ACHN (cell line): ENCODE measurements around the gene PEPD.

ENCODE experiments used
- DNase-seq: peaks from one replicate; pipeline ENCODE4 v3.0.0-alpha.2; 2015
- in situ Hi-C: cut with HindIII; loops from 2 replicates; pipeline ENCODE4 v1.10.0; 2017; ENCODE audit warnings: low sequenced_read_pairs, low pct_ligation_motif_present, low pct_unique_long_range_greater_than_20kb

PEPD gene

GRCh38 chr19:33421368-33421767, 100.2 kb downstream of the PEPD start:
- no peak for DNase-seq
- in situ Hi-C loops, result no loop called here

GRCh38 chr19:33420821-33421220, 100.8 kb downstream of the PEPD start:
- no peak for DNase-seq
- in situ Hi-C loops, result no loop called here

- DNase-seq, result no peak
- in situ Hi-C loops, result no loop called here
Measured at GRCh38 chr19:33419788-33420130, 101.8 kb downstream of the PEPD start.

GRCh38 chr19:33418871-33419787, 102.5 kb downstream of the PEPD start:
- in situ Hi-C loops, result no loop called here
- no peak for DNase-seq

GRCh38 chr19:33418461-33418860, 103.1 kb downstream of the PEPD start:
- no peak for DNase-seq
- in situ Hi-C loops, result no loop called here

GRCh38 chr19:33417751-33418150, 103.8 kb downstream of the PEPD start:
- in situ Hi-C loops, result no loop called here
- DNase-seq, result no peak

GRCh38 chr19:33416307-33417215, 105.0 kb downstream of the PEPD start:
- in situ Hi-C loops, result no loop called here
- peak; percentile 51 for DNase-seq

- in situ Hi-C loops, result no loop called here
- no peak for DNase-seq
Measured at GRCh38 chr19:33414667-33415605, 106.7 kb downstream of the PEPD start.

- in situ Hi-C loops, result no loop called here
- no peak for DNase-seq
Measured at GRCh38 chr19:33413868-33414666, 107.5 kb downstream of the PEPD start.

GRCh38 chr19:33413426-33413725, 108.2 kb downstream of the PEPD start:
- in situ Hi-C loops, result no loop called here

GRCh38 chr19:33412601-33413425, 108.8 kb downstream of the PEPD start:
- DNase-seq, result no peak
- in situ Hi-C loops, result no loop called here

More at GRCh38 chr19:33413426-33413725, 108.2 kb downstream of the PEPD start:
- DNase-seq, result no peak

GRCh38 chr19:33411621-33412180, 109.9 kb downstream of the PEPD start:
- no peak for DNase-seq
- in situ Hi-C loops, result no loop called here

GRCh38 chr19:33410915-33411401, 110.6 kb downstream of the PEPD start:
- in situ Hi-C loops, result no loop called here
- no peak for DNase-seq

GRCh38 chr19:33409906-33410685, 111.5 kb downstream of the PEPD start:
- no peak for DNase-seq
- in situ Hi-C loops, result no loop called here

GRCh38 chr19:33408538-33409434, 112.8 kb downstream of the PEPD start:
- in situ Hi-C loops, result no loop called here
- DNase-seq, result no peak
